ENCODE measurements around the gene TOM1. TPM values are rescaled to one million over a fixed set of nuclear protein-coding genes. Genes with fewer than 3 reads are reported as not detected.
"Not testable (repeated sequence)": the region's sequence is repeated elsewhere in the genome, so short reads cannot be mapped to it uniquely, and the experiment has no call there.

TOM1 gene
- total RNA-seq, 2 experiments from 2014 or later, result 16.2 to 20.0 TPM

GRCh38 chr22:35357883-35358621, 58.4 kb downstream of the TOM1 start:
- intact Hi-C loops (cut with micrococcal nuclease), result loop anchor here (10.0 kb wide), 1 partner anchor 267 kb away; no protein-coding TSS in a partner anchor
- Mint-ChIP-seq H3K36me3 (ENCODE audit: low read depth) (no peaks in the 10 kb centered on the region), H3K27me3 (peaks cover 13% of the 10 kb centered on the region), H3K9me3 (no peaks in the 10 kb centered on the region), H3K4me3 (no peak overlapping the region), H3K4me1 (ENCODE audit: low read depth) (peaks cover 6% of the 10 kb centered on the region), H3K27ac (no peak overlapping the region)
- ATAC-seq (no peak), DNase-seq (no peak)
- TF ChIP-seq, protein P1, sequence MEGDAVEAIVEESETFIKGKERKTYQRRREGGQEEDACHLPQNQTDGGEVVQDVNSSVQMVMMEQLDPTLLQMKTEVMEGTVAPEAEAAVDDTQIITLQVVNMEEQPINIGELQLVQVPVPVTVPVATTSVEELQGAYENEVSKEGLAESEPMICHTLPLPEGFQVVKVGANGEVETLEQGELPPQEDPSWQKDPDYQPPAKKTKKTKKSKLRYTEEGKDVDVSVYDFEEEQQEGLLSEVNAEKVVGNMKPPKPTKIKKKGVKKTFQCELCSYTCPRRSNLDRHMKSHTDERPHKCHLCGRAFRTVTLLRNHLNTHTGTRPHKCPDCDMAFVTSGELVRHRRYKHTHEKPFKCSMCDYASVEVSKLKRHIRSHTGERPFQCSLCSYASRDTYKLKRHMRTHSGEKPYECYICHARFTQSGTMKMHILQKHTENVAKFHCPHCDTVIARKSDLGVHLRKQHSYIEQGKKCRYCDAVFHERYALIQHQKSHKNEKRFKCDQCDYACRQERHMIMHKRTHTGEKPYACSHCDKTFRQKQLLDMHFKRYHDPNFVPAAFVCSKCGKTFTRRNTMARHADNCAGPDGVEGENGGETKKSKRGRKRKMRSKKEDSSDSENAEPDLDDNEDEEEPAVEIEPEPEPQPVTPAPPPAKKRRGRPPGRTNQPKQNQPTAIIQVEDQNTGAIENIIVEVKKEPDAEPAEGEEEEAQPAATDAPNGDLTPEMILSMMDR (IDR thresholded peaks at IDR 0.05), result no peak
- POLR2A ChIA-PET, result no interaction called here
- CTCF ChIA-PET, result no interaction called here

DNA sequence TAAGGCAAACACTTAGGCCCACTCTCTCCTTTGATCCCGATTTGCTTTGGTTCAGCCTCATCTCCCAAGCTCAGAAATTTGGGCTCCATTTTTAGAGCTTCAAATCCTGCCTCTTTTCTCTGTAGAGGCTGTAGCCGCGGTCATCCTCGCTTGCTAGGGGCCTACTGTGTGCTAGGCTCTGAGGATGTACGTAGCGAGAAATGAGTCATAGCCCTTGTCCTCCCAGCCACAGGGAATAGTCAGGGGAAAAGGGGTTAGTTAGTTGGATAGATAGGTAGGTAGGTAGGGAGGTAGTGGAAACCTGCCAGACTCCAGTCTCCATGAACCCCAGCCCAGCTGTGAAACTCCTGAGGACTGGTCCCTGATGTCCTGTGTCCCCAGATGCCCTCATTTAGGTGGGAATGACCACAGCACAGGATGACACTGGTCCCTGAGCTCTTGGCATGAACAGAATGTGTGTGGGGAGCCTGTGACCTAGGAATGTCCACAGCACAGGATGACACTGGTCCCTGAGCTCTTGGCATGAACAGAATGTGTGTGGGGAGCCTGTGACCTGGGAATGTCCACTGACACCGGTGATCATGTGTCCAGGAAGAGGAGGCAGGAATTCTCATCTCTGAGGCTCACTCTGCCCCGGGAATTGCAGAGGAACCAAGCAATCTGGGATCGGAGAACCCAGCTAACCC, 59.8 kb downstream of the TOM1 start:
- ChIA-PET POLR2A (interaction anchor here (0.6 to 1.2 kb wide), 3 partner anchors 18 to 824 kb away, joined by 3 read pairs; no protein-coding TSS in a partner anchor), CTCF (interaction anchor here (1.1 to 1.4 kb wide), 2 partner anchors 9 to 224 kb away, joined by 3 to 6 read pairs; no protein-coding TSS in a partner anchor)
- DNase-seq (no peak), ATAC-seq (no peak)
- no peak overlapping the region for H3K27ac Mint-ChIP-seq
- intact Hi-C loops (cut with micrococcal nuclease), result loop anchor here (10.0 kb wide), 1 partner anchor 265 kb away; no protein-coding TSS in a partner anchor
- peaks cover 2% of the 10 kb centered on the region for H3K4me1 Mint-ChIP-seq (ENCODE audit: low read depth)
- TF ChIP-seq, protein P1 (IDR thresholded peaks at IDR 0.05), result no peak
- H3K36me3 Mint-ChIP-seq (ENCODE audit: low read depth), result no peaks in the 10 kb centered on the region
- H3K9me3 Mint-ChIP-seq, result no peaks in the 10 kb centered on the region
- H3K4me3 Mint-ChIP-seq, result no peak overlapping the region
- peaks cover 13% of the 10 kb centered on the region for H3K27me3 Mint-ChIP-seq

DNA sequence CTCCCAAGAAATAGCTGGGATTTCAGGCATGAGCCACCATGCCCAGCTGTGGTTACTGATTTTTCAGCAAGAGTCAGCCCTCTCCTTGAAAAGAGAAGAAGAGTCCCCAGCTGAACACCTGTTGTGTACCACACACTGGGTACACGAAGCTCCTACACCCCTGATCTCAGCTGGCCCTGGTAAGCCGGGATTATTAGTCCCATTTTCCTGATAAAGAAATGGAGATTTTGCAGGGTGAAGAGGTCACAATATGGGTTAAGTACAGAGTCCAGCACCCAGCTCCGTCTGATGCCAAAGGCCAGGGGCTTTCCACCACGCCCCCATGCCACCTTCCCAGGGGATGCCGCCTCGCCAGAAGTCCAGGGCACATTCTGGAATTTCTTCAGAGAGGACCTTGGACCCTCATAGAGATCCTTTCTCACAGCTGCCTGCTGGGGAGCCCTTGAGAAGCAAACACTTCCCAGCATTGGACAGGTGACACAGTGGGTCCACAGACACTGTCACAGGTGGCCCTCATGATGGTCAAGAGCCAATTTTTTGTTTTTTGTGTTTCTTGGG, 61.4 kb downstream of the TOM1 start:
- ChIA-PET CTCF (no interaction called here), POLR2A (no interaction called here)
- ATAC-seq, result no peak
- Mint-ChIP-seq H3K9me3 (no peaks in the 10 kb centered on the region), H3K27me3 (peaks cover 12% of the 10 kb centered on the region), H3K4me3 (no peak overlapping the region), H3K4me1 (ENCODE audit: low read depth) (peaks cover 2% of the 10 kb centered on the region), H3K36me3 (ENCODE audit: low read depth) (no peaks in the 10 kb centered on the region), H3K27ac (no peak overlapping the region)
- intact Hi-C loops (cut with micrococcal nuclease), result no loop called here
- no peak for DNase-seq
- TF ChIP-seq, protein P1 (IDR thresholded peaks at IDR 0.05), result no peak

- Mint-ChIP-seq H3K27me3 (peaks cover 15% of the 10 kb centered on the region), H3K4me3 (no peak overlapping the region), H3K36me3 (ENCODE audit: low read depth) (no peaks in the 10 kb centered on the region), H3K9me3 (no peaks in the 10 kb centered on the region), H3K4me1 (ENCODE audit: low read depth) (no peaks in the 10 kb centered on the region), H3K27ac (no peak overlapping the region)
- ATAC-seq, result no peak
- ChIA-PET CTCF (interaction anchor here (1.0 to 2.2 kb wide), 2 partner anchors 11 to 12 kb away, joined by 4 to 6 read pairs; no protein-coding TSS in a partner anchor), POLR2A (interaction anchor here (1.3 kb wide), 1 partner anchor 8 kb away, joined by 4 read pairs; no protein-coding TSS in a partner anchor)
- intact Hi-C loops (cut with micrococcal nuclease), result loop anchor here (2.0 kb wide), 1 partner anchor 21 kb away; no protein-coding TSS in a partner anchor
- TF ChIP-seq, protein P1 (IDR thresholded peaks at IDR 0.05), result no peak
- DNase-seq, result no peak
Measured at GRCh38 chr22:35363566-35364086, 63.9 kb downstream of the TOM1 start.

DNA sequence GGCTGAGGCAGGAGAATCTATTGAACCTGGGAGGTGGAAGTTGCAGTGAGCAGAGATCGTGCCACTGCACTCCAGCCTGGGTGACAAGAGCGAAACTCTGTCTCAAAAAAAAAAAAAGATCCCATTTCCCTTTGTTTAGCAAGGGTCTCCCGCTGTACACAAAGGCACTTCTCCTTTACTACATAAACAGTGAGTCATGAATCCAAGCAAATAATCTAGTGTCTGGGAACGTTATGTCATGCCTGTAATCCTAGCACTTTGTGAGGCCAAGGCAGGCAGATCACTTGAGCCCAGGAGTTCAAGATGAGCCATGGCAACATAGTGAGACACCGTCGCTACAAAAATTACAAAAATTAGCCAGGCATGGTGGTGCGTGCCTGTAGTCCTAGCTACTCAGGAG, 64.5 kb downstream of the TOM1 start:
- intact Hi-C loops (cut with micrococcal nuclease), result loop anchor here (2.0 kb wide), 1 partner anchor 21 kb away; no protein-coding TSS in a partner anchor
- DNase-seq; H3K4me1 Mint-ChIP-seq (ENCODE audit: low read depth); POLR2A ChIA-PET; H3K4me3 Mint-ChIP-seq; H3K36me3 Mint-ChIP-seq (ENCODE audit: low read depth); H3K27ac Mint-ChIP-seq; ATAC-seq; H3K9me3 Mint-ChIP-seq: not testable (repeated sequence)
- CTCF ChIA-PET, result interaction anchor here (1.0 kb wide), 1 partner anchor 11 kb away, joined by 4 read pairs; no protein-coding TSS in a partner anchor
- peaks cover 18% of the 10 kb centered on the region for H3K27me3 Mint-ChIP-seq

Measured in activated CD8-positive, alpha-beta T cell treated with anti-CD3 and anti-CD28 coated beads for 36 hours (primary cell).